GM19324 (cell line): ENCODE results near the gene LALBA.
"Not testable (repeated sequence)": the region's sequence is repeated elsewhere in the genome, so short reads cannot be mapped to it uniquely, and the experiment has no call there.

Experiments used
- ATAC-seq: cut with Tn5 transposase; IDR thresholded peaks from one replicate; pipeline ENCODE4 v1.9.1; 2021; ENCODE audit warnings: mild to moderate bottlenecking, moderate library complexity; ENCODE audit not compliant: unreplicated experiment, low FRiP score

Gene LALBA

DNA sequence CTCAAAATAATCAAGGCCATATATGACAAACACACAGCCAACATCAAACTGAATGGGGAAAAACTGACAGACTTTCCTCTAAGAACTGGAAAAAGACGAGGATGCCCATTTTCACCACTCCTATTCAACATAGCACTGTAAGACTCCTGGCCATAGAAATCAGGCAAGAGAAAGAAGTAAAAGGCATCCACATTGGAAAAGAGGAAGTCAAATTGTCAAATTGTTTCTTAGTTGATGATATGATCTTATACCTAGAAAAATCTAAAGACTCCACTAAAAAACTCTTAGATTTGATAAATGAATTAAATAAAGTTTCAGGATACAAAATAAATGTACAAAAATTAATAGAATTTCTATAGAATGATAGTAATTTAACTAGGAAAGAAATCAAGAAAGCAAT lies 33.2 kb downstream of the LALBA start:
- no peak for ATAC-seq

DNA sequence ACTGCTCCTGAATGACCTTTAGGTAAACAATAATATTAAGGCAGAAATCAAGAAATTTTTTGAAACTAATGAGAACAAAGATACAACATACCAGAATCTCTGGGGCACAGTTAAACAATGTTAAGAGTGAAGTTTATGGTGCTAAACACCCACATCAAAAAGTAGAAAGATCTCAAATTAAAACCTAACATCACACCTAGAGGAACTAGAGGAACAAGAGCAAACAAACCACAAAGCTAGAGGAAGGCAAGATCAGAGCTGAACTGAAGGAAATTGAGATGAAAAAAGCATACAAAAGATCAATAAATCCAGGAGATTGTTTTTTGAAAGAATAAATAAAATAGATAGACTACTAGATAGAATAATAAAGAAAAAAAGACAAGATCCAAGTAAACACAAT lies 37.2 kb downstream of the LALBA start:
- no peak for ATAC-seq

DNA sequence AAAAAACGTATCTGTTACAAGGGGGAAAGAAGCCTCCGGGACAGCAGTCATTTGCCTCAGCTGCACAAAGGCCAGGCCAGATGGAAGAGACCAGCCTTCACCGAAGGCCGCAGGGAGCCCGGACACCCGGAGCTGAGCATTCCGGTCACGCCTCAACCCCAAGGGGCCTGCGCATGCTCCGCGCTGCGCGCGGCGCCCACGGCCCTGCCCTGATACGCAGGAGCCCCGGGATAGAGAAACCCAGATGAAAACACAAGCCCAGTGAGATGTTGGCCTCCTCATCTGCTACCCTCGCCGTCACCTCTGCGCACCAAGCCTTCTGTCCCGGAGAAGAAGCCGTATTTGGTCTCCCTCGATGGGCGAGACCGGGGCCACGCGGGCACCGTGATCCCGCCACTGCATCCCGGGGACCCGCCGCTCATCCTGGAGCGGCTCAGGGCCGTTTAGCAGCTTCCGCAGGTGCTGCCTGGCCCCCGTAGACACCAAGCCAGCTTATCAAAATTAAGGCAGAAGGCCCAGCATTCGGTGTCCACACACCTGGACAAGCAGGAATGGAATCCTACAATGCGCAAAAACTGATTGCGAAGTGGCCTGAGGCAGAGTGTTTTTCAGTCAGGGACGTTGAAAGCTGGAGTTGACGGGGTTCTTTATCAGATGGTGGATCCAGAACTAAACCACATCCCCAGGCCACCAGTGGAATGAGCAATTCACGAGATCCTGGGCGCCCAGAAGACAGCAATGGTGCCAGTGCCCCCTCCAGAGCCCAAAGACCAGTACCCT lies 41.8 kb downstream of the LALBA start:
- no peak for ATAC-seq

DNA sequence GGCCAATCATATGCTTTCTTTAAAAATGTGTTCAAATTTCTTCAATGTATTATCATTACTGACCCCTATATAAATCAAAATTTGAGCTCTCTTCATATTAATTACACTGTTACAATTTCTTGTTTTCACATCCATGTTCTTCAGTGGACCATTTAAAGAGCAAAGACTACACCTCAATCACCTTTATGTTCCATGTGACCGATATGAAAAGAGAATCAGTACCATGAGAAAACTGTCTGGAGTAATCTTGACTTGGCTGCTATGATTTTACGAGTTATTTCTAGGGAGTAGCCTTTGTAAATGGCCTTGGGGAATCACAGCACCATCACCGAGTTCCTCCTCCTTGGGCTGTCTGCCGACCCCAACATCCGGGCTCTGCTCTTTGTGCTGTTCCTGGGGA lies 44.5 kb downstream of the LALBA start, which contains the start of gene OR8S1:
TSS of gene OR8S1 (plus strand) at position 301 of the 400 bp plus-strand sequence. CDS start at position 301, 0 bp downstream.
- ATAC-seq, result no peak

DNA sequence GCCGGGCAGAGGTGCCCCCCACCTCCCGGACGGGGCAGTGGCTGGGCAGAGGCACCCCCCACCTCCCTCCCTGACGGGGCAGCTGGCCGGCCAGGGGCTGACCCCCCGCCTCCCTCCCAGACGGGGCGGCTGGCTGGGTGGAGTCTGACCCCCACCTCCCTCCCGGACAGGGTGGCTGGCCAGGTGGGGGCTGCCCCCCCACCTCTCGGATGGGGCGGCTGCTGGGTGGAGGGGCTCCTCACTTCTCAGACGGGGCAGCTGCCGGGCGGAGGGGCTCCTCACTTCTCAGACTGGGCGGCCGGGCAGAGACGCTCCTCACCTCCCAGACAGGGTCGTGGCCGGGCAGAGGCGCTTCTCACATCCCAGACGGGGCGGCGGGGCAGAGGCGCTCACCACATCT lies 49.5 kb downstream of the LALBA start:
- ATAC-seq, result not testable (repeated sequence)
